Stimulated activated CD4-positive, alpha-beta T cell treated with anti-CD3 and anti-CD28 coated beads, Interleukin-2, amount 100 ng/mL, for 48 hours (primary cell): ENCODE results near the gene SAPCD1.

ENCODE experiments used
- DNase-seq, 2 donors: peaks; one replicate each; pipeline ENCODE4 v3.0.0-alpha.2; 2020

Gene SAPCD1

GRCh38 chr6:31762356-31762755 lies at the start of gene SAPCD1:
Gene SAPCD1, plus strand, starts transcription at chr6:31762656. Its CDS starts 399 bp downstream, at chr6:31763055.
- no peak for DNase-seq

GRCh38 chr6:31713465-31713864 lies 49.0 kb upstream of the SAPCD1 start:
- DNase-seq, result no peak

GRCh38 chr6:31713991-31714684 lies 48.3 kb upstream of the SAPCD1 start:
- no peak for DNase-seq

GRCh38 chr6:31715022-31715958 lies 47.2 kb upstream of the SAPCD1 start, which contains the start of gene LY6G6D:
Gene LY6G6D, plus strand, starts transcription at chr6:31715348. Its CDS starts 8 bp downstream, at chr6:31715356.
- no peak for DNase-seq

GRCh38 chr6:31717499-31718222 lies 44.8 kb upstream of the SAPCD1 start:
- DNase-seq, result no peak

- DNase-seq, result no peak
These were observed 44.2 kb upstream of the SAPCD1 start for GRCh38 chr6:31718265-31718664.

GRCh38 chr6:31719001-31719400 lies 43.5 kb upstream of the SAPCD1 start:
- no peak for DNase-seq

- DNase-seq, result no peak
These were observed 42.2 kb upstream of the SAPCD1 start for GRCh38 chr6:31720196-31720770.

- DNase-seq, result no peak
These were observed 41.0 kb upstream of the SAPCD1 start, which contains the start of gene LY6G6C for GRCh38 chr6:31721351-31722020. Gene LY6G6C, minus strand, starts transcription at chr6:31721746. Its CDS starts 67 bp downstream, at chr6:31721679.

- no peak for DNase-seq
These were observed 40.3 kb upstream of the SAPCD1 start for GRCh38 chr6:31722173-31722572.

GRCh38 chr6:31723245-31723979 lies 39.0 kb upstream of the SAPCD1 start, which contains the start of gene MPIG6B:
Gene MPIG6B, plus strand, starts transcription at chr6:31723373. Its CDS starts 11 bp downstream, at chr6:31723384.
- no peak for DNase-seq

- DNase-seq, result no peak
These were observed 38.3 kb upstream of the SAPCD1 start for GRCh38 chr6:31723980-31724691.

- no peak for DNase-seq
These were observed 36.7 kb upstream of the SAPCD1 start for GRCh38 chr6:31725502-31726350.

GRCh38 chr6:31727034-31727716 lies 35.3 kb upstream of the SAPCD1 start:
- no peak for DNase-seq

GRCh38 chr6:31727717-31728671 lies 34.5 kb upstream of the SAPCD1 start:
- no peak for DNase-seq

GRCh38 chr6:31728767-31729514 lies 33.5 kb upstream of the SAPCD1 start, which contains the start of gene DDAH2:
Gene DDAH2, minus strand, starts transcription at chr6:31729299. Its CDS starts 138 bp downstream, at chr6:31729161.
- no peak for DNase-seq

- peak; percentile 66 to 68 for DNase-seq
These were observed 32.9 kb upstream of the SAPCD1 start for GRCh38 chr6:31729515-31729978.
